Measurements from ENCODE around the gene CTNNA3. TPM values are rescaled to one million over a fixed set of nuclear protein-coding genes. Genes with fewer than 3 reads are reported as not detected.

The CTNNA3 gene
- total and polyA plus RNA-seq, 2 donors (not counting 3 experiments of a cell fraction or from before 2014, with no cell fraction given), result not detected

DNA sequence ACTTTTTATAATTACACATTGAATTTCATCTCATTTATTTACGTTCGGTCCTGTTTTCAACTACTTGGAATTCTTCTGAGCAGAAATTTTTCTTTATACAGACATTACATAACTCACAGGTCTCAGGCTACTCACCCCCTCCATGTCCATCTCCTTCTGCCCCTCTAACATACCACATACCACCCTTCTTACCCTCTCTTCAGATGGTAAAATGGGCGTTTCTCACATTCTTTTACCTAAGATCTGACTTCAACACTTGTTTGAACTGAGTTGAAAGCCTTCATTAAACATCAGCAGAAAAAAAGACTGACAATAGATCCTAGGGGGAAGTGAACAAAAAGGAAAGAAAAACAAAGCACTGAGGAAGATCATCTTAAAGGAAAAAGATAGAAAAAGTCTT lies 309.7 kb downstream of the CTNNA3 start:
- intact Hi-C loops (cut with micrococcal nuclease), result no loop called here
- H4K20me1 ChIP-seq (replicated peaks; ENCODE audit: control insufficient read depth, extremely low read depth, insufficient read depth, low read length), result no peaks in the 10 kb centered on the region

More for the DNA sequence above, 309.7 kb downstream of the CTNNA3 start:
- Histone ChIP-seq H3K36me3 (ENCODE audit: control insufficient read depth in 2 of 2, extremely low read depth in 1 of 2, insufficient read depth in 2 of 2, low read length in 2 of 2) (no peaks in the 10 kb centered on the region), H3K4me3 (replicated peaks in 1 of 3; ENCODE audit: insufficient read depth in 1 of 3, low read depth in 1 of 3, low read length in 3 of 3) (no peak overlapping the region), H3K4me1 (ENCODE audit: control insufficient read depth, extremely low read depth, insufficient read depth, low read length) (no peaks in the 10 kb centered on the region), H3K9me3 (replicated peaks; ENCODE audit: control insufficient read depth, insufficient read depth, low read length) (no peaks in the 10 kb centered on the region), H3K9ac (replicated peaks; ENCODE audit: extremely low read depth, insufficient read depth, low read length) (no peak overlapping the region), H3K9me1 (replicated peaks; ENCODE audit: control insufficient read depth, extremely low read depth, insufficient read depth, low read length) (no peaks in the 10 kb centered on the region), H3K79me2 (ENCODE audit: control insufficient read depth, insufficient read depth, low read length) (no peaks in the 10 kb centered on the region), H3K4me2 (ENCODE audit: insufficient read depth, low read length) (no peak overlapping the region), H2AFZ (ENCODE audit: low read depth, low read length) (no peak overlapping the region), H3K27me3 (ENCODE audit: control insufficient read depth in 2 of 2, insufficient read depth in 2 of 2, low read length in 2 of 2) (no peaks in the 10 kb centered on the region), H3K27ac (ENCODE audit: insufficient read depth, low read depth, low read length) (no peak overlapping the region)
- BruUV-seq (replicated peaks), result no TSS peak
- ChIA-PET POLR2A (no interaction called here), CTCF (no interaction called here)
- TF ChIP-seq GATA2 (IDR thresholded peaks at IDR 0.05; ENCODE audit: insufficient read depth, insufficient read length, low read depth, low read length) (no peak), FOS (IDR thresholded peaks at IDR 0.05; ENCODE audit: borderline replicate concordance, insufficient read depth, low read length) (no peak), JUN (IDR thresholded peaks at IDR 0.05; ENCODE audit: borderline replicate concordance, insufficient read depth, insufficient read length, low read depth) (no peak), POLR2AphosphoS5 (IDR thresholded peaks at IDR 0.05; ENCODE audit: insufficient read depth, low read depth, low read length) (no peak), POLR2A (IDR thresholded peaks at IDR 0.05; ENCODE audit: low read depth, low read length) (no peak), EZH2 (IDR thresholded peaks at IDR 0.05; ENCODE audit: borderline replicate concordance, low read depth, low read length, severe bottlenecking) (no peak), MYC (IDR thresholded peaks at IDR 0.05; ENCODE audit: low read depth, low read length) (no peak)
- TF ChIP-seq, protein P1, sequence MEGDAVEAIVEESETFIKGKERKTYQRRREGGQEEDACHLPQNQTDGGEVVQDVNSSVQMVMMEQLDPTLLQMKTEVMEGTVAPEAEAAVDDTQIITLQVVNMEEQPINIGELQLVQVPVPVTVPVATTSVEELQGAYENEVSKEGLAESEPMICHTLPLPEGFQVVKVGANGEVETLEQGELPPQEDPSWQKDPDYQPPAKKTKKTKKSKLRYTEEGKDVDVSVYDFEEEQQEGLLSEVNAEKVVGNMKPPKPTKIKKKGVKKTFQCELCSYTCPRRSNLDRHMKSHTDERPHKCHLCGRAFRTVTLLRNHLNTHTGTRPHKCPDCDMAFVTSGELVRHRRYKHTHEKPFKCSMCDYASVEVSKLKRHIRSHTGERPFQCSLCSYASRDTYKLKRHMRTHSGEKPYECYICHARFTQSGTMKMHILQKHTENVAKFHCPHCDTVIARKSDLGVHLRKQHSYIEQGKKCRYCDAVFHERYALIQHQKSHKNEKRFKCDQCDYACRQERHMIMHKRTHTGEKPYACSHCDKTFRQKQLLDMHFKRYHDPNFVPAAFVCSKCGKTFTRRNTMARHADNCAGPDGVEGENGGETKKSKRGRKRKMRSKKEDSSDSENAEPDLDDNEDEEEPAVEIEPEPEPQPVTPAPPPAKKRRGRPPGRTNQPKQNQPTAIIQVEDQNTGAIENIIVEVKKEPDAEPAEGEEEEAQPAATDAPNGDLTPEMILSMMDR (IDR thresholded peaks at IDR 0.05; ENCODE audit: extremely low read depth in 1 of 2, insufficient read depth in 1 of 2, low read depth in 1 of 2, low read length in 2 of 2), result no peak
- TF ChIP-seq, protein P2, sequence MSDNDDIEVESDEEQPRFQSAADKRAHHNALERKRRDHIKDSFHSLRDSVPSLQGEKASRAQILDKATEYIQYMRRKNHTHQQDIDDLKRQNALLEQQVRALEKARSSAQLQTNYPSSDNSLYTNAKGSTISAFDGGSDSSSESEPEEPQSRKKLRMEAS (IDR thresholded peaks at IDR 0.05; ENCODE audit: insufficient read depth, insufficient read length), result no peak
- DNase-seq (ENCODE audit: low read depth, low spot score) (no peak), FAIRE-seq (no peak)
- dilution Hi-C loops (cut with MboI; ENCODE audit: extremely low pct_ligation_motif_present, low sequenced_read_pairs), result no loop called here
